CD14-positive monocyte (primary cell): ENCODE results near the gene GRAMD2B. TPM values are rescaled to one million over a fixed set of nuclear protein-coding genes. Genes with fewer than 3 reads are reported as not detected.

Source experiments
- DNase-seq, 3 donors: peaks; one replicate each; pipeline ENCODE4 v3.0.0-alpha.2; 2011 to 2022
- H2AFZ ChIP-seq: 2 replicates; pipeline ENCODE4 v1.6.0; 2012; ENCODE audit warnings: mild to moderate bottlenecking, low read depth, low read length, inconsistent platforms; ENCODE audit not compliant: insufficient read depth, poor library complexity, severe bottlenecking
- H3K27ac ChIP-seq, 2 donors: 1 replicate in 1 of 2; 2 replicates in 1 of 2; pipeline ENCODE4 v1.5.1; 2012 to 2013; ENCODE audit warnings: low read length in 2 of 2, control low read depth in 1 of 2, inconsistent platforms in 1 of 2, low read depth in 1 of 2, mild to moderate bottlenecking in 1 of 2
- H3K27me3 ChIP-seq, 2 donors: one replicate each; pipeline versions ENCODE4 v1.6.0 to v1.6.1; 2011 to 2013; ENCODE audit warnings: low read length in 2 of 2; ENCODE audit not compliant: control insufficient read depth in 2 of 2, insufficient read depth in 2 of 2
- H3K36me3 ChIP-seq, 2 donors: replicated peaks in 1 of 2; 1 replicate in 1 of 2; 2 replicates in 1 of 2; pipeline versions ENCODE4 v1.5.1 to v1.6.1; 2012 to 2013; ENCODE audit warnings: low read length in 2 of 2, control low read depth in 1 of 2, inconsistent platforms in 1 of 2, mild to moderate bottlenecking in 1 of 2; ENCODE audit not compliant: insufficient read depth in 2 of 2, control insufficient read depth in 1 of 2
- H3K4me1 ChIP-seq, 2 donors: 1 replicate in 1 of 2; 2 replicates in 1 of 2; pipeline versions ENCODE4 v1.5.1 to v1.6.1; 2012 to 2013; ENCODE audit warnings: low read length in 2 of 2, control low read depth in 1 of 2, inconsistent platforms in 1 of 2, mild to moderate bottlenecking in 1 of 2, moderate library complexity in 1 of 2; ENCODE audit not compliant: insufficient read depth in 2 of 2, control insufficient read depth in 1 of 2
- H3K4me2 ChIP-seq: replicated peaks from 2 replicates; pipeline ENCODE3; 2012; ENCODE audit warnings: low read length, moderate library complexity, mild to moderate bottlenecking; ENCODE audit not compliant: poor library complexity, severe bottlenecking; ENCODE audit errors: extremely low read depth
- H3K4me3 ChIP-seq, 3 experiments: fragments of 200-600 bp in 1 of 3; sonication (generic) in 1 of 3; replicated peaks in 1 of 3; 1 replicate in 2 of 3; 2 replicates in 1 of 3; pipeline ENCODE4 v1.5.1; 2011 to 2013; ENCODE audit warnings: low read length in 3 of 3, mild to moderate bottlenecking in 3 of 3, control low read depth in 2 of 3, low read depth in 2 of 3, inconsistent platforms in 1 of 3, moderate library complexity in 1 of 3
- H3K79me2 ChIP-seq: 2 replicates; pipeline ENCODE4 v1.6.0; 2012; ENCODE audit warnings: mild to moderate bottlenecking, control low read depth, inconsistent platforms, low read length, moderate library complexity; ENCODE audit not compliant: insufficient read depth
- H3K9ac ChIP-seq: 2 replicates; pipeline ENCODE4 v1.6.0; 2017; ENCODE audit warnings: low read length, mild to moderate bottlenecking; ENCODE audit not compliant: insufficient read depth, poor library complexity, severe bottlenecking
- H3K9me3 ChIP-seq, 2 donors: replicated peaks in 1 of 2; 1 replicate in 1 of 2; 2 replicates in 1 of 2; pipeline versions ENCODE4 v1.5.1 to v1.6.1; 2012 to 2013; ENCODE audit warnings: low read length in 2 of 2, control low read depth in 1 of 2; ENCODE audit not compliant: control insufficient read depth in 1 of 2, insufficient read depth in 1 of 2
- H4K20me1 ChIP-seq: 2 replicates; pipeline ENCODE4 v1.6.0; 2012; ENCODE audit warnings: mild to moderate bottlenecking, low read length, control low read depth, moderate library complexity; ENCODE audit not compliant: insufficient read depth
- H3K27ac Mint-ChIP-seq, 7 donors: one replicate each; pipeline ENCODE4 v1.8.0; 2020; ENCODE audit warnings: mild to moderate bottlenecking in 7 of 7, mixed read lengths in 7 of 7, moderate library complexity in 6 of 7, inconsistent platforms in 2 of 7
- H3K27me3 Mint-ChIP-seq, 3 donors: one replicate each; pipeline ENCODE4 v1.8.0; 2021 to 2022; ENCODE audit warnings: low read depth in 3 of 3, mild to moderate bottlenecking in 3 of 3, mixed read lengths in 3 of 3, moderate library complexity in 3 of 3, inconsistent platforms in 1 of 3
- H3K36me3 Mint-ChIP-seq, 2 donors: one replicate each; pipeline ENCODE4 v1.8.0; 2020; ENCODE audit warnings: mixed read lengths in 2 of 2, inconsistent platforms in 1 of 2, mild to moderate bottlenecking in 1 of 2
- H3K4me1 Mint-ChIP-seq: one replicate; pipeline ENCODE4 v1.8.0; 2020; ENCODE audit warnings: mild to moderate bottlenecking, mixed read lengths
- H3K4me3 Mint-ChIP-seq, 2 donors: one replicate each; pipeline ENCODE4 v1.8.0; 2020; ENCODE audit warnings: mild to moderate bottlenecking in 2 of 2, mixed read lengths in 2 of 2, moderate library complexity in 1 of 2
- H3K9me3 Mint-ChIP-seq, 7 donors: one replicate each; pipeline ENCODE4 v1.8.0; 2020 to 2022; ENCODE audit warnings: mixed read lengths in 7 of 7, mild to moderate bottlenecking in 6 of 7, moderate library complexity in 6 of 7, inconsistent platforms in 2 of 7
- WGBS: methylation state at CpG from one replicate; pipeline ENCODE4 v1.1.5; 2013; ENCODE audit warnings: missing lambda C conversion rate; ENCODE audit not compliant: insufficient coverage; 5-methylcytosine and 5-hydroxymethylcytosine counted together
- intact Hi-C, 2 donors: fragments of 100-400 bp; cut with micrococcal nuclease; formaldehyde crosslinking; loops; one replicate each; pipeline versions ENCODE4 v1.15.0 to v1.15.1; 2023
- polyA plus RNA-seq, 3 donors: library from polyadenylated mRNA; depleted of rRNA in 1 of 3; unstranded in 2 of 3; stranded (reverse) in 1 of 3; fragments of 300-500 nt in 2 of 3; fragments of >200 nt in 1 of 3; fragmentation: Illumina TruSeq in 2 of 3; gene quantifications; 1 replicate in 2 of 3; 2 replicates in 1 of 3; pipeline ENCODE4 v1.2.3, GENCODE V29; 2012 to 2021
- TF ChIP-seq, protein P1 (sequence below): fragments of 200-600 bp; IDR thresholded peaks from one replicate; pipeline ENCODE4 v1.8.0; 2022; ENCODE audit warnings: antibody characterized with exemption, mild to moderate bottlenecking

Gene GRAMD2B
- polyA plus RNA-seq, 3 donors, result 0.79 to 1.2 (median 1.1) TPM

DNA sequence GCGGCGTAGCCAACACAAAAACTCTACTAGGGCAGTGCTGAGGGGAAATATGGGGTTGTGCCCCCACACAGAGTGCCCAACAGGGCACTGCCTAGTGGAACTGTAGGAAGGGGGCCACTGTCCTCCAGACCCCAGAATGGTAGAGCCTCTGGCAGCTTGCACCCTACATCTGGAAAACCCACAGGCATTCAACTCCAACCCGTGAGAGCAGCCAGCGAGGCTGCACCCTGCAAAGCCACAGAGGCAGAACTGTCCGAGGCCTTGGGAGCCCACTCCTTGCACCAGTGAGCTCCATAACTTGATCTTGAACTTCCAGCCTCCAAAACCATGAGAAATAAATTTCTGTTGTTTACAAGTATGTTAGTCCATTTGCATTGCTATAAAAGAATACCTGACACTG is 27.7 kb downstream of the GRAMD2B start:
- no peaks in the 10 kb centered on the region for H3K27me3 ChIP-seq
- no peak overlapping the region for H3K9ac ChIP-seq
- DNase-seq, result no peak
- no peak overlapping the region for H3K27ac ChIP-seq
- H3K9me3 ChIP-seq, result no peaks in the 10 kb centered on the region
- H3K4me1 ChIP-seq, result no peaks in the 10 kb centered on the region
- Mint-ChIP-seq H3K4me3 (no peak overlapping the region), H3K4me1 (peaks cover 18% of the 10 kb centered on the region), H3K27me3 (peaks cover 0 to 2% (median 0%) of the 10 kb centered on the region in 3 donors), H3K36me3 (no peaks in the 10 kb centered on the region), H3K9me3 (no peaks in the 10 kb centered on the region), H3K27ac (no peak overlapping the region)
- TF ChIP-seq, protein P1, sequence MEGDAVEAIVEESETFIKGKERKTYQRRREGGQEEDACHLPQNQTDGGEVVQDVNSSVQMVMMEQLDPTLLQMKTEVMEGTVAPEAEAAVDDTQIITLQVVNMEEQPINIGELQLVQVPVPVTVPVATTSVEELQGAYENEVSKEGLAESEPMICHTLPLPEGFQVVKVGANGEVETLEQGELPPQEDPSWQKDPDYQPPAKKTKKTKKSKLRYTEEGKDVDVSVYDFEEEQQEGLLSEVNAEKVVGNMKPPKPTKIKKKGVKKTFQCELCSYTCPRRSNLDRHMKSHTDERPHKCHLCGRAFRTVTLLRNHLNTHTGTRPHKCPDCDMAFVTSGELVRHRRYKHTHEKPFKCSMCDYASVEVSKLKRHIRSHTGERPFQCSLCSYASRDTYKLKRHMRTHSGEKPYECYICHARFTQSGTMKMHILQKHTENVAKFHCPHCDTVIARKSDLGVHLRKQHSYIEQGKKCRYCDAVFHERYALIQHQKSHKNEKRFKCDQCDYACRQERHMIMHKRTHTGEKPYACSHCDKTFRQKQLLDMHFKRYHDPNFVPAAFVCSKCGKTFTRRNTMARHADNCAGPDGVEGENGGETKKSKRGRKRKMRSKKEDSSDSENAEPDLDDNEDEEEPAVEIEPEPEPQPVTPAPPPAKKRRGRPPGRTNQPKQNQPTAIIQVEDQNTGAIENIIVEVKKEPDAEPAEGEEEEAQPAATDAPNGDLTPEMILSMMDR, result no peak
- intact Hi-C loops, result no loop called here
- no peak overlapping the region for H3K4me2 ChIP-seq
- WGBS, result 100% methylated on average over 2 of the region's 5 CpGs
- H2AFZ ChIP-seq, result no peak overlapping the region
- no peaks in the 10 kb centered on the region for H3K79me2 ChIP-seq
- H3K36me3 ChIP-seq, result no peaks in the 10 kb centered on the region
- H3K4me3 ChIP-seq, result no peak overlapping the region
- no peaks in the 10 kb centered on the region for H4K20me1 ChIP-seq

DNA sequence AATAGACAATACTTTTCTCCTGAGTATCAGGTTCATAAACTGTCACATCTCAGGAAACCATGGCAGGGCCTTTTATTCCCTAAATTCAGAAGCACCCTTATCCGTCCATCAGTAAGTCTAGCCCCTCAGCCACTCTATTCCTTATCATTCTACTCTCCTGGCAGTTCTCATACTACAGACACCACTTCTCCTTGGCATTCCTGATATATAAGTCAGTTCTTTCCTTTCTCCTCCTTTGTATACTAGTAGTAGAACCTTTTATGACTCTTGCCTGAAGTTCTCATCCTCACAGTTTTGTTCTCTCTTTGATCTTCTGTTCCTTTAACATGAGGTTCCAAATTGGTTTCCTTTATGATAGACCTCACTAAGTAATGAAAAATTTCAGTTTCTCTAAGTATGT is 29.3 kb downstream of the GRAMD2B start:
- no peak overlapping the region for H2AFZ ChIP-seq
- no peak overlapping the region for H3K9ac ChIP-seq
- no peak overlapping the region for H3K4me2 ChIP-seq
- no peaks in the 10 kb centered on the region for H3K79me2 ChIP-seq
- H3K36me3 Mint-ChIP-seq, result no peaks in the 10 kb centered on the region
- intact Hi-C loops, result no loop called here
- H3K4me3 Mint-ChIP-seq, result no peak overlapping the region
- TF ChIP-seq, protein P1, result no peak
- WGBS, result 86% methylated on average over 1 of the region's 1 CpG
- no peak for DNase-seq
- peaks cover 0 to 2% (median 0%) of the 10 kb centered on the region in 3 donors for H3K27me3 Mint-ChIP-seq
- H3K9me3 ChIP-seq, result no peaks in the 10 kb centered on the region
- no peaks in the 10 kb centered on the region for H3K9me3 Mint-ChIP-seq
- H3K4me3 ChIP-seq, result no peak overlapping the region
- no peaks in the 10 kb centered on the region for H3K36me3 ChIP-seq
- H3K4me1 Mint-ChIP-seq, result peaks cover 18% of the 10 kb centered on the region
- H3K27ac ChIP-seq, result no peak overlapping the region
- no peaks in the 10 kb centered on the region for H3K27me3 ChIP-seq
- no peaks in the 10 kb centered on the region for H3K4me1 ChIP-seq
- H3K27ac Mint-ChIP-seq, result no peak overlapping the region
- H4K20me1 ChIP-seq, result no peaks in the 10 kb centered on the region
